Stimulated activated CD8-positive, alpha-beta memory T cell treated with anti-CD3 and anti-CD28 coated beads, Interleukin-15, amount 100 ng/mL, for 4 hours (primary cell): ENCODE measurements around the gene USP54.
A peak's percentile ranks its signal among the peaks of the same experiment; 100 is the strongest.
"Not testable (repeated sequence)": the region's sequence is repeated elsewhere in the genome, so short reads cannot be mapped to it uniquely, and the experiment has no call there.

Experiments used
- DNase-seq, 2 donors: peaks; one replicate each; pipeline ENCODE4 v3.0.0-alpha.2; 2020; ENCODE audit warnings: low read depth in 2 of 2

USP54 gene

GRCh38 chr10:73590881-73591799 is at the start of gene USP54:
TSS of gene USP54 (minus strand) at chr10:73591342. CDS start at chr10:73575658, 15,684 bp downstream.
- DNase-seq: no peak

- DNase-seq: no peak
Measured at GRCh38 chr10:73639286-73639685, 48.1 kb upstream of the USP54 start.

GRCh38 chr10:73635781-73636180 is 44.6 kb upstream of the USP54 start:
- no peak for DNase-seq

- DNase-seq: no peak
Measured at GRCh38 chr10:73634421-73634820, 43.3 kb upstream of the USP54 start.

GRCh38 chr10:73629165-73629564 is 38.0 kb upstream of the USP54 start:
- no peak for DNase-seq

GRCh38 chr10:73628405-73628804 is 37.3 kb upstream of the USP54 start:
- no peak for DNase-seq

- no peak for DNase-seq
Measured at GRCh38 chr10:73627300-73627699, 36.2 kb upstream of the USP54 start.

GRCh38 chr10:73625884-73626752 is 35.0 kb upstream of the USP54 start:
- DNase-seq: peak; percentile 85 to 93

GRCh38 chr10:73625004-73625883 is 34.1 kb upstream of the USP54 start:
- no peak for DNase-seq

- DNase-seq: no peak
Measured at GRCh38 chr10:73623056-73623455, 31.9 kb upstream of the USP54 start.

- not testable (repeated sequence) for DNase-seq
Measured at GRCh38 chr10:73620974-73621373, 29.8 kb upstream of the USP54 start.

GRCh38 chr10:73617143-73617542 is 26.0 kb upstream of the USP54 start:
- DNase-seq: not testable (repeated sequence)

GRCh38 chr10:73614720-73615119 is 23.6 kb upstream of the USP54 start:
- DNase-seq: no peak

- no peak for DNase-seq
Measured at GRCh38 chr10:73609116-73609515, 18.0 kb upstream of the USP54 start.

GRCh38 chr10:73601486-73601921 is 10.4 kb upstream of the USP54 start:
- no peak for DNase-seq

GRCh38 chr10:73597346-73597745 is 6.2 kb upstream of the USP54 start:
- DNase-seq: no peak

- DNase-seq: no peak
Measured at GRCh38 chr10:73593812-73594211, 2.7 kb upstream of the USP54 start.

GRCh38 chr10:73593110-73593509 is 2.0 kb upstream of the USP54 start:
- DNase-seq: no peak

- no peak for DNase-seq
Measured at GRCh38 chr10:73591935-73592699, 975 bp upstream of the USP54 start.

GRCh38 chr10:73589563-73590126 is 1.5 kb downstream of the USP54 start:
- no peak for DNase-seq
